Tibial nerve (tissue), 3 donors: ENCODE data around the gene ZNF804B.

Experiments used
- EP300 ChIP-seq, 2 donors: sonication (generic); formaldehyde crosslinking; IDR thresholded peaks; one replicate each; pipeline ENCODE4 v1.6.1; 2017; ENCODE audit warnings: antibody characterized with exemption in 2 of 2, mild to moderate bottlenecking in 1 of 2
- POLR2A ChIP-seq, 2 donors: fragments of 450-650 bp; IDR thresholded peaks; one replicate each; pipeline ENCODE4 v1.6.1; 2017; ENCODE audit warnings: antibody characterized with exemption in 2 of 2, mild to moderate bottlenecking in 2 of 2, moderate library complexity in 2 of 2

DNA sequence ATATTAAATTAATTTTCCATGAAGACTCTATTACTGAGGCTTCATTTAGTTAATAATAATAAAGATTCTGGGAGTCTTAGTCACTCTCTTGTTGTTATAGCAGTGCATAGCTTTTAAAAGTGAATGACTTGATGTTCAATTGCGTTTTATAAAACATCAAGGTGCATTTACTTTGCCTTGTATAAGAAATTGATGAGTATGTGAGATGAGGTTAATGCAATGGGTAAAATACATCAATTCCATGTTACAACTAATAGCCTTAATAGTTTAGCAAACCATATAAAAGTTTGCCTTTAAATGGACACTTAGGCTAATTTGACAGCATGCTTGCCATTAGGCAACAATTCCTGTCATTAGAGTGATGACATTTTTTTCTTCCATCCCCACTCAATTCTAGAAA, 209.7 kb downstream of the ZNF804B start:
- TF ChIP-seq POLR2A (IDR thresholded peaks at IDR 0.05) = no peak
- no peak for TF ChIP-seq EP300 (IDR thresholded peaks at IDR 0.05)
